Bronchial epithelial cell (primary cell): ENCODE results near the gene WWP2. TPM values are rescaled to one million over a fixed set of nuclear protein-coding genes. Genes with fewer than 3 reads are reported as not detected.
"Not testable (repeated sequence)": the region's sequence is repeated elsewhere in the genome, so short reads cannot be mapped to it uniquely, and the experiment has no call there.

Source experiments
- DNase-seq: peaks from one replicate; pipeline ENCODE4 v3.0.0-alpha.2; 2010; ENCODE audit warnings: low read depth
- FAIRE-seq: peaks from 2 replicates; lab custom pipeline; 2011; peaks lifted over from hg19 to GRCh38; lab: Jason Lieb, UNC
- H3K27me3 ChIP-seq: 2 replicates; pipeline ENCODE4 v1.5.1; 2011; ENCODE audit warnings: low read length; ENCODE audit not compliant: control insufficient read depth, insufficient read depth
- H3K36me3 ChIP-seq: 2 replicates; pipeline ENCODE4 v1.5.1; 2011; ENCODE audit warnings: low read length; ENCODE audit not compliant: control insufficient read depth, insufficient read depth
- H3K4me3 ChIP-seq: 2 replicates; pipeline ENCODE4 v1.5.1; 2011; ENCODE audit warnings: mild to moderate bottlenecking, low read depth, low read length, control low read depth
- total RNA-seq: library from RNA; depleted of rRNA; stranded (reverse); fragments of >200 nt; gene quantifications from 2 replicates; pipeline ENCODE4 v1.2.1, GENCODE V29; 2014
- TF ChIP-seq, protein P1 (sequence below): IDR thresholded peaks from 2 replicates; pipeline ENCODE4 v1.5.1; 2011; ENCODE audit warnings: mild to moderate bottlenecking, moderate library complexity, low read length, control low read depth, inconsistent platforms; ENCODE audit not compliant: insufficient read depth, severe bottlenecking

WWP2 gene
- total RNA-seq, 1 donor from 2014 or later: 15.0 TPM

DNA sequence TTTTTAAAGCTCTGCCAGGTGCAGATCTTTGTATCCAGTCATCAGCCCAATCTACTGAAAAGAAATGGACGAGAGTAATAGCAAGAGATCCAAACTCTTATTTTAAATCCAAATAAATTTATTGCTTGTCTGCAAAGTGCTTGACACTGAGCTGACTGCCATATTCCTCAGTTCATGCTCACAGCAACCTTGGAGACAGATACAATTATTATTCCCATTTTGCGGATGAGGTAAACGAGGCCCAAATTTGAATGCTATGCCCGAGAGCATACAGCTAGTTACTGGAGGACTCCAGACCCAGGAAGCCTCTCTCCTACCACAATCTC is 8.0 kb upstream of the WWP2 start:
- TF ChIP-seq, protein P1, sequence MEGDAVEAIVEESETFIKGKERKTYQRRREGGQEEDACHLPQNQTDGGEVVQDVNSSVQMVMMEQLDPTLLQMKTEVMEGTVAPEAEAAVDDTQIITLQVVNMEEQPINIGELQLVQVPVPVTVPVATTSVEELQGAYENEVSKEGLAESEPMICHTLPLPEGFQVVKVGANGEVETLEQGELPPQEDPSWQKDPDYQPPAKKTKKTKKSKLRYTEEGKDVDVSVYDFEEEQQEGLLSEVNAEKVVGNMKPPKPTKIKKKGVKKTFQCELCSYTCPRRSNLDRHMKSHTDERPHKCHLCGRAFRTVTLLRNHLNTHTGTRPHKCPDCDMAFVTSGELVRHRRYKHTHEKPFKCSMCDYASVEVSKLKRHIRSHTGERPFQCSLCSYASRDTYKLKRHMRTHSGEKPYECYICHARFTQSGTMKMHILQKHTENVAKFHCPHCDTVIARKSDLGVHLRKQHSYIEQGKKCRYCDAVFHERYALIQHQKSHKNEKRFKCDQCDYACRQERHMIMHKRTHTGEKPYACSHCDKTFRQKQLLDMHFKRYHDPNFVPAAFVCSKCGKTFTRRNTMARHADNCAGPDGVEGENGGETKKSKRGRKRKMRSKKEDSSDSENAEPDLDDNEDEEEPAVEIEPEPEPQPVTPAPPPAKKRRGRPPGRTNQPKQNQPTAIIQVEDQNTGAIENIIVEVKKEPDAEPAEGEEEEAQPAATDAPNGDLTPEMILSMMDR: no peak
- peaks cover 3% of the 10 kb centered on the region for H3K36me3 ChIP-seq
- H3K27me3 ChIP-seq: no peaks in the 10 kb centered on the region
- FAIRE-seq (no peak), DNase-seq (no peak)
- peak overlapping the region; percentile 98 for H3K4me3 ChIP-seq

DNA sequence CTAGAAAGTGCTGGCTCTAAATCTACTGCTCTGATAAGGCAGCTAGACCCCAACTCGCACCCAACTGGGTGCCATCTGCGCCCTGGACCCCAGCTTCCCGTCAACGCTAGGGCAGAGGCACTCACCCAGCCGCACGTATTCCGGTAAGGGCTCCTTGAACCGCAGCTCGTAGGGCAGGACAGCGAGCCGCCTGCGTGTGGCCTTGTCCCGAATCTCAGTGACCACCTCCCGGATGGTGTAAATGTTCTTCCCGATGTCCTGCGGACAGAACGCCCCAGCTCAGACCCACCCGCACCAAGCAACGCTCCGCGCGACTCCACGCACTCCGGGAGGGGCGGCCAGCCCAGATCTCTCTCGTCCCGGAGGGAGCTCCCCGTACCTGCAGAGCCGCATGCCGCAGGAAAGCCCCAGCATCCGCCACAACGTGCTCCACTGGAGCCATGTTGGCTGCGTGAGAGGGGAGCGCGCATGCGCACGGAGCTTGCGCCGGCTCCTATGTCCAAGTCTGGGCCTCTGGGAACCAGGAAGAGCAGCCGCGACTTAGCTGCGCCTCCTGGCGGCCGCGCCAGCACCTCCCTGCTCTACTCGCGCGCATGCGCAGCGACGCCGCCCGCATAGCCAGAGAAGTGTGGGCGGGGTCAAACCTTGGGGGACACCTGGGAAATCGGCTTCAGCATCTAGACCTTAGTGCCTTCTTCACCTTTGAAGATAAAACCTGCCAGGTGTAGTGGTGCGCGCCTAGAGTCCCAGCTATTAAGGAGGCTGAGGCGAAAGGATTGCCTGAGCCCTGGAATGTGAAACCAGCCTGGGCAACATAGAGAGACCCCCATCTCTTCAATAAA is 7.4 kb upstream of the WWP2 start, which contains the start of gene NOB1:
NOB1 (minus strand) TSS at position 458 of the 842 bp plus-strand sequence; CDS start at position 442, 16 bp downstream.
- Histone ChIP-seq H3K4me3 (peak within 1 kb of the TSS; percentile 98), H3K36me3 (peaks cover 3% of the 10 kb centered on the region), H3K27me3 (no peaks in the 10 kb centered on the region)
- TF ChIP-seq, protein P1: peak; percentile 100
- DNase-seq: peak; percentile 95
- no peak for FAIRE-seq

DNA sequence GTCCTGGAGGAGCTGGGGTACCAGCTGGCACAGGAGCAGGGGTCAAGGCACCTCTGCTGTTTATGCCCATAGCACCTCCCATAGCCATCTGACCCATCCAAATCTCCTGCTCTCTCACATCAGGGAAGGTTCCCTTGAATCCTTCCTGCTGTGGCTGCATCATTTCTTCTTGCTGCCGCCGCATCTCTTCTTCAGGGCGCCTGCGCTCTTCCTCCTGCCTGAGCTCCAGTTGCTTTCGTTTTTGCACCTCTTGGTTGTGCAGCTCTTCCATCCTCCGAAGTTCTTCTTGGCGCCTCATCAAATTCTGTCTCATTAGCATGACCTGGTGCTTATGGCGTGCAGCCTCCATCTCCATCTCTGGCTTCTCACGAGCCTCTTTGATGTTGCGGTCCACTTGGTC is 5.4 kb upstream of the WWP2 start:
- DNase-seq (no peak), FAIRE-seq (no peak)
- H3K27me3 ChIP-seq: no peaks in the 10 kb centered on the region
- TF ChIP-seq, protein P1: no peak
- no peaks in the 10 kb centered on the region for H3K36me3 ChIP-seq
- H3K4me3 ChIP-seq: no peak overlapping the region

DNA sequence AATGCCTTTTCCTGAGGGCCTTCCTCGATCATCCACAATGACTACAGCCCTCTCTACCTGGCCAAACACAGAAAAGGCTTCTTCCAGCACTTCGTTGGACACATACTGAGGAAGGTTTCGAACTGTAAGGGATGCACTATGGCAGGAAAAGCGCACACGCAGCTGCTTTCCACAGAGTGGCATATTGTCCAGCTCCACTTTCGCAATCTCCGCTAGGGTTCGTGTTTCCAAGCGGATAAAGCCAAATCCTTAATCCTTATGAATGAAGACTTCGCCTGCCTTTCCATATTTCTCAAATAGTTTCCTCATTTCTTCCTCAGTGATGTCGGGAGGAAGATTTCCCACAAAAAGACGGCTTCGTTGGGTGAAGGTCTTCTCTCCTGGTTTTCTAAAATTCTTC is 4.8 kb upstream of the WWP2 start:
- H3K27me3 ChIP-seq, H3K36me3 ChIP-seq, DNase-seq, FAIRE-seq, H3K4me3 ChIP-seq: not testable (repeated sequence)

DNA sequence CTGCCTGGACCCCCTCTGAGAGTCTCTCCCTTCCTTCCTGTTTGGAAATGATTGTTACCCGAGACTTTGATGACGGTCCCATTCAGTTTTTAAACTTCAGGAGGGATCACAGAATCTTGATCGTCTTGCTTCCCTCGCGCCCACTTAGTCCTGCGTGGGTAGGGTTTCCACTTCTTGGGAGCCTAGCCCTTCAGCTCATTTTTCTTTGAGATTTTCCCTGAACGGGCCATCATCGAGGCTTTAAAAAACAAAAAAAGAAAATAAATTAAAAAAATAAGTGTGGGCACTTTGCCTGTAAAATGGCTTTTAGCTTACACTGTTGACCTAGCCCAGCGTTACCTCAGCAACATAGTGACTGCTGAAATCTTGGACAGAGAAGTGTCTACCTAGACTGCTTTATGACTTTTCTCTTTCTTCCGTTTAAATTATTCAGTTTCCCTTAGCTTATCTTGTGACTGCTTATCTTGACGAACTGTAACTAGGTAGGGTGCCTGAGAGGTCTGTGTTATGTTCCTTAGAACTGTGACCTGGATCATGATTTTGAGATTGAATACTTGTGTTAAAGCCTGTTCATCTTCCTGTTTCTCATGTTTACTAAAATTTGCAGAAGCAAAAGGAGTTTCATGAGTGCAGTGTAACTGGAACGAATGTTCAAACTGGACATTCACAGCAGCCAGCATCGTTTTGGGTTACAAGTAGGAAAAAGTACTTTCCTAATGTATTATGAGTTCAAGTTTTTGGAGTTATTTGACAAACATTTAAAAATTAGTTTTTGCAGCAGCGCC is 874 bp downstream of the WWP2 start:
- TF ChIP-seq, protein P1: no peak
- Histone ChIP-seq H3K27me3 (no peaks in the 10 kb centered on the region), H3K4me3 (peak overlapping the region; percentile 56), H3K36me3 (peaks cover 4% of the 10 kb centered on the region)
- DNase-seq (peak; percentile 46), FAIRE-seq (no peak)

DNA sequence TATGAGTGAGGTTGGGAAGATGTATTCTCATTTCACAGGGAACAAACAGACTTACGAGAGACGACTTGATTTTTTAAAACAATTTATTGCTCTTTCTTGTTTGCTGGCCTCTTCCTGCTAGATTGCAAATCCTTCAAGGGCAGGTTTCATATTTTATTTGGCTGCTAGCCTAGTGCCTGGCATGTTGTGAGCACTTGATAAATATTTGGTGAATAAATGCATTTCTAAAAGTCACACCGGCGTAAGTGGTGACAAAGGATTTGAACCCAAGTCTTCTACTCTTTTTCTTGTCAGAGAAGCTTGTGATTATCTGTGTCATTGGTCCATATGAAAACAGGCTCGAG is 1.4 kb downstream of the WWP2 start:
- no peak for DNase-seq
- TF ChIP-seq, protein P1: no peak
- no peak for FAIRE-seq
- H3K36me3 ChIP-seq: peaks cover 4% of the 10 kb centered on the region
- no peak overlapping the region for H3K4me3 ChIP-seq
- H3K27me3 ChIP-seq: no peaks in the 10 kb centered on the region
